SK-N-SH (cell line): ENCODE data around the gene CCN5. TPM values are rescaled to one million over a fixed set of nuclear protein-coding genes. Genes with fewer than 3 reads are reported as not detected.

ENCODE experiments used
- CTCF ChIA-PET: fragments of 300-600, 350-600 bp; formaldehyde crosslinking; extraction: SDS; loops from one replicate; lab custom pipeline; 2021; lab: Yijun Ruan, JAX
- POLR2A ChIA-PET: fragments of 350-600 bp; sonication (Branson Sonifier 250); formaldehyde crosslinking; extraction: SDS; loops from one replicate; lab custom pipeline; 2020; ENCODE audit warnings: antibody characterized with exemption, inconsistent platforms; lab: Yijun Ruan, JAX
- DNase-seq: peaks from one replicate; pipeline ENCODE4 v3.0.0; 2012
- H2AFZ ChIP-seq: fragments of 200-600 bp; sonication (generic); 2 replicates; pipeline ENCODE4 v1.8.1; 2016; ENCODE audit warnings: antibody characterized with exemption, mild to moderate bottlenecking, low read depth
- H3F3A ChIP-seq: fragments of 200-600 bp; sonication (generic); replicated peaks from 2 replicates; pipeline ENCODE3; 2016; ENCODE audit warnings: antibody characterized with exemption, mild to moderate bottlenecking; ENCODE audit not compliant: insufficient read depth
- H3K27ac ChIP-seq, 2 experiments: fragments of 200-500 bp in 1 of 2; fragments of 200-600 bp in 1 of 2; sonication (Bioruptor generic) in 1 of 2; sonication (generic), shearing (Covaris generic) in 1 of 2; 2 replicates each; pipeline versions ENCODE4 v1.5.1 to v1.6.1; 2014 to 2016; ENCODE audit warnings: low read depth in 2 of 2, inconsistent platforms in 1 of 2, low read length in 1 of 2, mild to moderate bottlenecking in 1 of 2, mixed read lengths in 1 of 2
- H3K27me3 ChIP-seq: fragments of 200-600 bp; sonication (generic), shearing (Covaris generic); 2 replicates; pipeline ENCODE4 v1.6.1; 2016; ENCODE audit warnings: mixed run types; ENCODE audit not compliant: insufficient read depth
- H3K36me3 ChIP-seq, 2 experiments: fragments of 200-500 bp in 1 of 2; fragments of 200-600 bp in 1 of 2; sonication (Bioruptor generic) in 1 of 2; sonication (generic) in 1 of 2; replicated peaks in 1 of 2; 2 replicates each; pipeline versions ENCODE3 to v1.5.1; 2014 to 2016; ENCODE audit warnings: low read length in 1 of 2, mild to moderate bottlenecking in 1 of 2; ENCODE audit not compliant: insufficient read depth in 2 of 2, control insufficient read depth in 1 of 2
- H3K4me1 ChIP-seq, 2 experiments: fragments of 200-500 bp in 1 of 2; fragments of 200-600 bp in 1 of 2; sonication (Bioruptor generic) in 1 of 2; sonication (generic), shearing (Covaris generic) in 1 of 2; 2 replicates each; pipeline versions ENCODE4 v1.5.1 to v1.6.1; 2014 to 2016; ENCODE audit warnings: low read depth in 1 of 2, low read length in 1 of 2, mixed run types in 1 of 2; ENCODE audit not compliant: insufficient read depth in 2 of 2, control insufficient read depth in 1 of 2
- H3K4me2 ChIP-seq: fragments of 200-600 bp; sonication (generic), shearing (Covaris generic); 2 replicates; pipeline ENCODE4 v1.6.1; 2017; ENCODE audit warnings: mixed run types
- H3K4me3 ChIP-seq, 2 experiments: fragments of 200-500 bp in 1 of 2; fragments of 200-600 bp in 1 of 2; sonication (Bioruptor generic) in 1 of 2; sonication (generic), shearing (Covaris generic) in 1 of 2; 2 replicates each; pipeline versions ENCODE4 v1.5.1 to v1.8.1; 2014 to 2016; ENCODE audit warnings: low read depth in 2 of 2, inconsistent platforms in 1 of 2, low read length in 1 of 2, mild to moderate bottlenecking in 1 of 2, mixed read lengths in 1 of 2, moderate library complexity in 1 of 2
- H3K79me2 ChIP-seq: fragments of 200-600 bp; sonication (generic); 2 replicates; pipeline ENCODE4 v1.8.1; 2017; ENCODE audit warnings: mild to moderate bottlenecking; ENCODE audit not compliant: insufficient read depth
- H3K9ac ChIP-seq: fragments of 200-600 bp; sonication (generic); 2 replicates; pipeline ENCODE4 v1.6.1; 2017; ENCODE audit warnings: mixed run types
- H3K9me2 ChIP-seq: fragments of 200-600 bp; sonication (generic); 2 replicates; pipeline ENCODE4 v1.6.1; 2017; ENCODE audit warnings: mixed run types
- H3K9me3 ChIP-seq: fragments of 200-600 bp; sonication (generic); 2 replicates; pipeline ENCODE4 v1.6.1; 2017; ENCODE audit warnings: mixed run types, mild to moderate bottlenecking, moderate library complexity
- H4K20me1 ChIP-seq: fragments of 200-600 bp; sonication (generic); 2 replicates; pipeline ENCODE4 v1.6.1; 2017; ENCODE audit warnings: mild to moderate bottlenecking, mixed run types; ENCODE audit not compliant: insufficient read depth
- CHD2 ChIP-seq: fragments of 150-350 bp; IDR thresholded peaks from 2 replicates; pipeline ENCODE4 v1.6.1; 2018; ENCODE audit warnings: low read length; ENCODE audit not compliant: partially characterized antibody
- ELF1 ChIP-seq: IDR thresholded peaks from 2 replicates; pipeline ENCODE4 v1.4.0; 2012
- FOXM1 ChIP-seq: IDR thresholded peaks from 2 replicates; pipeline ENCODE4 v1.4.0; 2012; ENCODE audit warnings: low read depth, mild to moderate bottlenecking
- GABPA ChIP-seq: IDR thresholded peaks from 2 replicates; pipeline ENCODE4 v1.4.0; 2012; ENCODE audit warnings: low read depth, mild to moderate bottlenecking
- GATA2 ChIP-seq: sonication (generic); formaldehyde crosslinking; IDR thresholded peaks from 2 replicates; pipeline ENCODE4 v1.5.0; 2020; ENCODE audit warnings: mild to moderate bottlenecking, missing genetic modification reagents
- IRF3 ChIP-seq: fragments of 150-350 bp; IDR thresholded peaks from 2 replicates; pipeline ENCODE4 v1.6.1; 2016; ENCODE audit warnings: mild to moderate bottlenecking, low read depth, low read length
- MAX ChIP-seq: IDR thresholded peaks from 2 replicates; pipeline ENCODE4 v1.4.0; 2012; ENCODE audit warnings: low read depth
- MEF2A ChIP-seq: IDR thresholded peaks from 2 replicates; pipeline ENCODE4 v1.4.0; 2012; ENCODE audit warnings: low read depth, borderline replicate concordance
- PBX3 ChIP-seq: IDR thresholded peaks from 2 replicates; pipeline ENCODE4; 2012
- POLR2AphosphoS5 ChIP-seq: IDR thresholded peaks from 2 replicates; pipeline ENCODE4 v1.6.1; 2012; ENCODE audit warnings: low read depth, low read length
- RAD21 ChIP-seq: IDR thresholded peaks from 2 replicates; pipeline ENCODE4 v1.6.1; 2012; ENCODE audit warnings: mild to moderate bottlenecking, low read length
- RCOR1 ChIP-seq: fragments of 150-350 bp; IDR thresholded peaks from 2 replicates; pipeline ENCODE4 v1.6.1; 2017; ENCODE audit warnings: antibody characterized with exemption, low read length
- SIN3A ChIP-seq: IDR thresholded peaks from 2 replicates; pipeline ENCODE4 v1.6.1; 2012; ENCODE audit warnings: low read depth, mild to moderate bottlenecking, low read length, moderate library complexity, borderline replicate concordance
- SMC3 ChIP-seq: IDR thresholded peaks from 2 replicates; pipeline ENCODE4 v1.6.1; 2012; ENCODE audit warnings: low read depth, low read length, improper control_type of control experiment
- TAF1 ChIP-seq: IDR thresholded peaks from 2 replicates; pipeline ENCODE4 v1.6.1; 2012; ENCODE audit warnings: low read depth, mild to moderate bottlenecking, low read length, moderate library complexity, borderline replicate concordance
- TCF12 ChIP-seq: IDR thresholded peaks from 2 replicates; pipeline ENCODE4 v1.4.0; 2012
- USF2 ChIP-seq: fragments of 150-350 bp; IDR thresholded peaks from 2 replicates; pipeline ENCODE4 v1.6.1; 2017; ENCODE audit warnings: antibody characterized with exemption, low read length, low read depth, borderline replicate concordance
- YY1 ChIP-seq: IDR thresholded peaks from 2 replicates; pipeline ENCODE4 v1.4.0; 2012; ENCODE audit warnings: low read depth, mild to moderate bottlenecking
- ZBTB33 ChIP-seq: IDR thresholded peaks from 2 replicates; pipeline ENCODE4 v1.4.0; 2012; ENCODE audit warnings: low read depth, borderline replicate concordance
- WGBS: methylation state at CpG from one replicate; pipeline ENCODE4 v1.1.6; 2017; ENCODE audit warnings: low lambda C conversion rate; 5-methylcytosine and 5-hydroxymethylcytosine counted together
- polyA plus RNA-seq, 3 experiments: library from polyadenylated mRNA; depleted of rRNA; stranded (reverse); fragments of >200 nt; gene quantifications; 2 replicates each; pipeline ENCODE4 v1.2.3, GENCODE V29; 2012

CCN5 gene
- polyA plus RNA-seq, 1 of the 3 experiments (the other 2 are of a cell fraction), result 0.05 TPM

- ChIA-PET POLR2A (no interaction called here), CTCF (interaction anchor here (1.1 to 1.5 kb wide), 4 partner anchors 13 to 96 kb away, joined by 3 to 6 read pairs (median 4); no protein-coding TSS in a partner anchor)
- no peak for DNase-seq
- H3K79me2 ChIP-seq, result no peaks in the 10 kb centered on the region
- H3K4me1 ChIP-seq, result peaks cover 0 to 18% of the 10 kb centered on the region in 2 experiments; a peak in 1 of 4 replicates
- TF ChIP-seq MEF2A (no peak), USF2 (no peak), RCOR1 (no peak), ELF1 (no peak), TAF1 (no peak), SMC3 (no peak), YY1 (no peak), CHD2 (no peak), POLR2AphosphoS5 (no peak), IRF3 (no peak)
- no peak overlapping the region for H2AFZ ChIP-seq
- no peak overlapping the region for H3K4me3 ChIP-seq
- H3K9ac ChIP-seq, result no peak overlapping the region
- 71% methylated on average over 8 of the region's 8 CpGs for WGBS
- no peaks in the 10 kb centered on the region for H3F3A ChIP-seq
- H3K9me3 ChIP-seq, result no peaks in the 10 kb centered on the region
- peaks cover 24% of the 10 kb centered on the region; the same call in 1 of the 2 replicates for H3K27me3 ChIP-seq
- H3K9me2 ChIP-seq, result no peaks in the 10 kb centered on the region
- H3K27ac ChIP-seq, result no peak overlapping the region; a peak in 1 of 4 replicates
- no peak overlapping the region for H3K4me2 ChIP-seq
- H4K20me1 ChIP-seq, result no peaks in the 10 kb centered on the region
- H3K36me3 ChIP-seq, result no peaks in the 10 kb centered on the region
Observed at GRCh38 chr20:44771172-44771535, 56.0 kb downstream of the CCN5 start.

- no peaks in the 10 kb centered on the region for H3K79me2 ChIP-seq
- no peaks in the 10 kb centered on the region for H4K20me1 ChIP-seq
- H3K36me3 ChIP-seq, result no peaks in the 10 kb centered on the region
- H3K27me3 ChIP-seq, result peaks cover 15% of the 10 kb centered on the region; the same call in 1 of the 2 replicates
- CTCF ChIA-PET, result interaction anchor here (1.8 kb wide), 1 partner anchor 13 kb away, joined by 5 read pairs; no protein-coding TSS in a partner anchor
- H3K9ac ChIP-seq, result no peak overlapping the region
- H3K9me3 ChIP-seq, result no peaks in the 10 kb centered on the region
- H3K9me2 ChIP-seq, result no peaks in the 10 kb centered on the region
- H3K4me1 ChIP-seq, result peaks cover 0 to 19% of the 10 kb centered on the region in 2 experiments; a peak in 1 of 4 replicates
- H3K27ac ChIP-seq, result no peak overlapping the region; a peak in 1 of 4 replicates
- no peaks in the 10 kb centered on the region for H3F3A ChIP-seq
- WGBS, result 42% methylated on average over 8 of the region's 8 CpGs
- DNase-seq, result no peak
- no peak overlapping the region for H2AFZ ChIP-seq
- TF ChIP-seq PBX3 (no peak), SIN3A (no peak), MAX (no peak), ZBTB33 (no peak), POLR2AphosphoS5 (no peak), SMC3 (no peak), RAD21 (no peak), RCOR1 (no peak), FOXM1 (no peak), GABPA (no peak), TCF12 (no peak), TAF1 (no peak), GATA2 (CRISPR knock-in tag) (no peak), ELF1 (no peak), USF2 (no peak)
- TF ChIP-seq, all 33 proteins: peak for 0
- Histone ChIP-seq H3K4me2 (no peak overlapping the region), H3K4me3 (no peak overlapping the region)
- POLR2A ChIA-PET, result no interaction called here
Observed at GRCh38 chr20:44772636-44773035, 57.5 kb downstream of the CCN5 start.
